ENCODE results near the gene PITPNM1. TPM values are rescaled to one million over a fixed set of nuclear protein-coding genes. Genes with fewer than 3 reads are reported as not detected.

PITPNM1 gene
- total RNA-seq, 1 experiment from 2014 or later: 79.8 TPM

- POLR2A ChIA-PET (ENCODE audit: unreplicated experiment): no interaction called here
- no peak for DNase-seq
- CTCF ChIA-PET: no interaction called here
- H3K9ac ChIP-seq (ENCODE audit: low read length): no peak overlapping the region
- H3K9me3 ChIP-seq (ENCODE audit: low read length): no peaks in the 10 kb centered on the region
- H3K4me3 ChIP-seq (ENCODE audit: low read length): no peak overlapping the region
- H3K9me2 ChIP-seq (replicated peaks; ENCODE audit: low read length): no peaks in the 10 kb centered on the region
- H3K79me2 ChIP-seq (ENCODE audit: low read length): peaks cover 2% of the 10 kb centered on the region
- H3K36me3 ChIP-seq (ENCODE audit: low read depth, low read length): no peaks in the 10 kb centered on the region; the same call in 1 of the 2 replicates
- no peaks in the 10 kb centered on the region for H3K27me3 ChIP-seq (ENCODE audit: low read length)
- no peak overlapping the region for H3K4me2 ChIP-seq (ENCODE audit: low read length)
- ATAC-seq: no peak; the same call in 1 of the 2 replicates
- no peak overlapping the region for H3K27ac ChIP-seq (ENCODE audit: low read length)
- TF ChIP-seq EZH2 (IDR thresholded peaks at IDR 0.05; ENCODE audit: low read length, unreplicated experiment): no peak
- no peak for TF ChIP-seq EZH2phosphoT487 (IDR thresholded peaks at IDR 0.05; ENCODE audit: borderline replicate concordance, low read length)
- no peak for TF ChIP-seq CTCF (conservative IDR thresholded peaks at IDR 0.05; ENCODE audit: low read depth, low read length)
- H3F3A ChIP-seq (ENCODE audit: low read length, unreplicated experiment): no peaks in the 10 kb centered on the region
- H2AFZ ChIP-seq (ENCODE audit: low read length): no peak overlapping the region
- no peaks in the 10 kb centered on the region for H3K4me1 ChIP-seq (ENCODE audit: insufficient read depth, low read length)
- TSS peak; percentile 47 for BruUV-seq (replicated peaks)
- intact Hi-C loops (cut with micrococcal nuclease): no loop called here
- H4K20me1 ChIP-seq (ENCODE audit: low read length): no peaks in the 10 kb centered on the region
Observed at GRCh38 chr11:67489885-67490726, 15.1 kb downstream of the PITPNM1 start.

- no peak for ATAC-seq
- Histone ChIP-seq H3K4me3 (ENCODE audit: low read length) (no peak overlapping the region), H3K9ac (ENCODE audit: low read length) (no peak overlapping the region), H3K4me2 (ENCODE audit: low read length) (no peak overlapping the region), H2AFZ (ENCODE audit: low read length) (no peak overlapping the region), H3K79me2 (ENCODE audit: low read length) (peaks cover 9% of the 10 kb centered on the region), H3K9me2 (replicated peaks; ENCODE audit: low read length) (no peaks in the 10 kb centered on the region), H3F3A (ENCODE audit: low read length, unreplicated experiment) (no peaks in the 10 kb centered on the region), H4K20me1 (ENCODE audit: low read length) (no peaks in the 10 kb centered on the region), H3K27ac (ENCODE audit: low read length) (no peak overlapping the region), H3K4me1 (ENCODE audit: insufficient read depth, low read length) (0 out of 2 replicates have a peak, but pooled peaks cover 2% of the 10 kb centered on the region), H3K27me3 (ENCODE audit: low read length) (no peaks in the 10 kb centered on the region), H3K36me3 (ENCODE audit: low read depth, low read length) (no peaks in the 10 kb centered on the region; the same call in 1 of the 2 replicates), H3K9me3 (ENCODE audit: low read length) (no peaks in the 10 kb centered on the region)
- intact Hi-C loops (cut with micrococcal nuclease): no loop called here
- TF ChIP-seq CTCF (conservative IDR thresholded peaks at IDR 0.05; ENCODE audit: low read depth, low read length) (no peak), EZH2phosphoT487 (IDR thresholded peaks at IDR 0.05; ENCODE audit: borderline replicate concordance, low read length) (no peak), EZH2 (IDR thresholded peaks at IDR 0.05; ENCODE audit: low read length, unreplicated experiment) (no peak)
- POLR2A ChIA-PET (ENCODE audit: unreplicated experiment): no interaction called here
- no peak for DNase-seq
- CTCF ChIA-PET: no interaction called here
- no TSS peak for BruUV-seq (replicated peaks)
Observed at GRCh38 chr11:67489203-67489884, 15.8 kb downstream of the PITPNM1 start.
